Renal pelvis (tissue), 4 donors: ENCODE data around the gene ENTPD6. TPM values are rescaled to one million over a fixed set of nuclear protein-coding genes. Genes with fewer than 3 reads are reported as not detected.

ENCODE experiments used
- DNase-seq: peaks from one replicate; pipeline ENCODE4 v3.0.0-alpha.2; 2013
- polyA plus RNA-seq, 3 donors: library from polyadenylated mRNA; unstranded; fragments of 120-200 nt; gene quantifications; one replicate each; pipeline ENCODE4 v1.2.1, GENCODE V29; 2013; ENCODE audit not compliant: insufficient read length in 3 of 3

The ENTPD6 gene
- polyA plus RNA-seq, 3 donors = 45.4 to 55.6 (median 51.1) TPM

- DNase-seq = no peak
These were observed 11.0 kb downstream of the ENTPD6 start for GRCh38 chr20:25206548-25206947.

- no peak for DNase-seq
These were observed 11.8 kb downstream of the ENTPD6 start for GRCh38 chr20:25207149-25207959.

- no peak for DNase-seq
These were observed 12.5 kb downstream of the ENTPD6 start for GRCh38 chr20:25207960-25208534.

- no peak for DNase-seq
These were observed 13.9 kb downstream of the ENTPD6 start for GRCh38 chr20:25209400-25209799.

GRCh38 chr20:25209911-25210310 is 14.4 kb downstream of the ENTPD6 start:
- DNase-seq = no peak

- DNase-seq = no peak
These were observed 15.8 kb downstream of the ENTPD6 start for GRCh38 chr20:25211273-25211672.

- no peak for DNase-seq
These were observed 16.7 kb downstream of the ENTPD6 start for GRCh38 chr20:25212242-25212641.

- DNase-seq = no peak
These were observed 18.3 kb downstream of the ENTPD6 start for GRCh38 chr20:25213566-25214425.

- DNase-seq = no peak
These were observed 18.9 kb downstream of the ENTPD6 start for GRCh38 chr20:25214426-25214790.

- DNase-seq = no peak
These were observed 19.3 kb downstream of the ENTPD6 start for GRCh38 chr20:25214819-25215218.

- DNase-seq = no peak
These were observed 20.0 kb downstream of the ENTPD6 start for GRCh38 chr20:25215521-25215920.

- no peak for DNase-seq
These were observed 20.9 kb downstream of the ENTPD6 start for GRCh38 chr20:25216199-25216945.

GRCh38 chr20:25217161-25218108 is 21.9 kb downstream of the ENTPD6 start:
- DNase-seq = no peak

GRCh38 chr20:25218109-25218486 is 22.6 kb downstream of the ENTPD6 start:
- no peak for DNase-seq

- no peak for DNase-seq
These were observed 23.0 kb downstream of the ENTPD6 start for GRCh38 chr20:25218492-25218891.

GRCh38 chr20:25219365-25219764 is 23.9 kb downstream of the ENTPD6 start:
- no peak for DNase-seq

GRCh38 chr20:25220021-25220730 is 24.7 kb downstream of the ENTPD6 start:
- no peak for DNase-seq

GRCh38 chr20:25220810-25221591 is 25.5 kb downstream of the ENTPD6 start:
- no peak for DNase-seq
